LNCaP clone FGC (cell line): ENCODE measurements around the gene OPCML.

ENCODE experiments used
- DNase-seq: peaks from one replicate; pipeline ENCODE4 v3.0.0-alpha.2; 2011; ENCODE audit warnings: low read depth
- H3K4me3 ChIP-seq: 2 replicates; pipeline ENCODE4 v1.5.1; 2011; ENCODE audit warnings: mild to moderate bottlenecking, low read depth, low read length, control low read depth
- TF ChIP-seq, protein P1 (sequence below): IDR thresholded peaks from 2 replicates; pipeline ENCODE4 v1.5.1; 2012; ENCODE audit warnings: mild to moderate bottlenecking; ENCODE audit not compliant: control insufficient read depth, insufficient read depth; ENCODE audit errors: extremely low read depth

Gene OPCML

DNA sequence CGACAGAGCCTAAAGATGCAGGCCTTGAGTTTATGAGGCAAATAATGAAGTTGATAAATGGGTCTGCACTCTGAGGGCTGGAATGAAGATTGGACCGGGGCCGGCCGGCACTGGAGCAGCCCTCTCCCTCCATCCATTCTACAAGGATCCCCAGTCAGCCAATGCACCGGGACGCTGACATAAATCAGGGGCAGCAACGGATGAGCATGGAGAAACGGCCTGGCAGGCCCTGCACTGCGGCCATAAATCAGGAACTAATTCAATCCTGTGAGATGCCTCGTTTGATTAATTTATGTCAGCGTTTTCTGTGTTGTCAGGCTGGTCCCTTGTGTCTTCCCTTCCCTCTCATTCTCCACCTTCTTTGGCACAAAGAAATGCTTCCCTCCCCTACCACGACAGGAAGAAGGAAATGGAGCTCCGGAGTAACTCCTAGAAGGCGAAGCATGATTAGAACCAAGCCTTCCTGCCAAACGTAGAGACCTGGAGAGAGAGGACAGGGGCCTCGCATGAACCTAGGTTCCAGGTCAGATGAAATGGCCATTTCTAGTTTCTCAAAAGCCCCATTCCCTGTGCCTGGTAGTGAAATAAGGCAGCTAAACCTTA, 358.4 kb downstream of the OPCML start:
- no peak for DNase-seq
- TF ChIP-seq, protein P1, sequence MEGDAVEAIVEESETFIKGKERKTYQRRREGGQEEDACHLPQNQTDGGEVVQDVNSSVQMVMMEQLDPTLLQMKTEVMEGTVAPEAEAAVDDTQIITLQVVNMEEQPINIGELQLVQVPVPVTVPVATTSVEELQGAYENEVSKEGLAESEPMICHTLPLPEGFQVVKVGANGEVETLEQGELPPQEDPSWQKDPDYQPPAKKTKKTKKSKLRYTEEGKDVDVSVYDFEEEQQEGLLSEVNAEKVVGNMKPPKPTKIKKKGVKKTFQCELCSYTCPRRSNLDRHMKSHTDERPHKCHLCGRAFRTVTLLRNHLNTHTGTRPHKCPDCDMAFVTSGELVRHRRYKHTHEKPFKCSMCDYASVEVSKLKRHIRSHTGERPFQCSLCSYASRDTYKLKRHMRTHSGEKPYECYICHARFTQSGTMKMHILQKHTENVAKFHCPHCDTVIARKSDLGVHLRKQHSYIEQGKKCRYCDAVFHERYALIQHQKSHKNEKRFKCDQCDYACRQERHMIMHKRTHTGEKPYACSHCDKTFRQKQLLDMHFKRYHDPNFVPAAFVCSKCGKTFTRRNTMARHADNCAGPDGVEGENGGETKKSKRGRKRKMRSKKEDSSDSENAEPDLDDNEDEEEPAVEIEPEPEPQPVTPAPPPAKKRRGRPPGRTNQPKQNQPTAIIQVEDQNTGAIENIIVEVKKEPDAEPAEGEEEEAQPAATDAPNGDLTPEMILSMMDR, result no peak
- H3K4me3 ChIP-seq, result no peak overlapping the region

- no peak overlapping the region for H3K4me3 ChIP-seq
- DNase-seq, result no peak
- TF ChIP-seq, protein P1, result no peak
Measured at GRCh38 chr11:133172349-133172748, 360.0 kb downstream of the OPCML start.

DNA sequence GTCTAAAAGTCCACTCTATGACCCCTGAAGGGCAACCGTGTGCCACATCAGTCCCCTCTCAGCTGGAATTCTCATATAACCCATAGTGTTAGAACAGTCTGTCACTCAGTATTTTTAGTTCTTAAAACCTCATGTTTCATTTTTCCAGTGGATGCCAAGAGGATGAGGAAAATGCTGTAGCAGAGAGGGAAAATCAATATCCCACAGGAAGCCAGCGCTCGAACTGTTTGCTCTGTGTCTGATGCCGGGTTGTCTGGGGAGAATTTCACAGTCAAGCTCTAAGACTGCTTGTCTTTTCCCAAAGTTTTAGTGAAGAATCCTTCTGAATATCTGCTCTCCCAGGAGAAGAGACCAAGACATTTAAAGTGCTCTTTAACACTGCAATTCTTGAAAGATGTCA, 360.9 kb downstream of the OPCML start:
- no peak overlapping the region for H3K4me3 ChIP-seq
- no peak for DNase-seq
- TF ChIP-seq, protein P1, result no peak

GRCh38 chr11:133168016-133168415, 364.3 kb downstream of the OPCML start:
- TF ChIP-seq, protein P1, result no peak
- no peak for DNase-seq
- H3K4me3 ChIP-seq, result no peak overlapping the region

DNA sequence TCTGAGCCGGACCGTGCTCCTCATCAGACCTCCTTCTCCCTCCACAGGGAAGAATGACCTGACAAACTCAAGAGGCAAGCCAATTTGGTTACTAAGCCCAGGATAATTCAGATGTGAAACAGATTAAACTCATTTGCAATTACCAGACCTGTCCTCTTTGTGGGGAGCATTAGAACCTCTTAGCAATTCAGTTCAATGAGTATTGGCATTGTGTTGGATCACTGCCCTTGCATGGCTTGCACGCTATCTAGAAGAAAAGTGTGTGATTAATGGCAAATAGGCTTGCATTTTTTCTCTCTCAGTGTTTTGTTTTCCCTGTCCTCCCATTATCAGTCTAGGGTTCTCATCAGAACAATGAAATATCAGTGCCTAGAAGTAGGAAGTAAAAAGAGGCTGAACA, 365.6 kb downstream of the OPCML start:
- DNase-seq, result no peak
- no peak overlapping the region for H3K4me3 ChIP-seq
- TF ChIP-seq, protein P1, result no peak

- DNase-seq, result no peak
Measured at GRCh38 chr11:133164986-133165385, 367.3 kb downstream of the OPCML start.

More at GRCh38 chr11:133164986-133165385, 367.3 kb downstream of the OPCML start:
- no peak overlapping the region for H3K4me3 ChIP-seq
- TF ChIP-seq, protein P1, result no peak
